Mesenchymal stem cell (in vitro differentiated cells and primary cell): ENCODE results near the gene FTO.

ENCODE experiments used
- DNase-seq: peaks from one replicate; pipeline ENCODE4 v3.0.0-alpha.2; 2013
- H2AFZ ChIP-seq: one replicate; pipeline ENCODE4 v1.6.1; 2013; ENCODE audit warnings: low read depth, mild to moderate bottlenecking, control low read depth, inconsistent platforms, low read length, moderate library complexity
- H2AK5ac ChIP-seq: 2 replicates; pipeline ENCODE4 v1.6.1; 2013; ENCODE audit warnings: low read length, moderate library complexity, mild to moderate bottlenecking, inconsistent platforms; ENCODE audit not compliant: severe bottlenecking
- H2BK120ac ChIP-seq: one replicate; pipeline ENCODE4 v1.6.1; 2013; ENCODE audit warnings: low read depth, mild to moderate bottlenecking, inconsistent platforms, low read length, moderate library complexity
- H2BK12ac ChIP-seq, 2 experiments: one replicate each; pipeline ENCODE4 v1.6.1; 2013; ENCODE audit warnings: inconsistent platforms in 2 of 2, low read length in 2 of 2, mild to moderate bottlenecking in 2 of 2, moderate library complexity in 2 of 2, control low read depth in 1 of 2
- H2BK15ac ChIP-seq: one replicate; pipeline ENCODE4 v1.6.1; 2013; ENCODE audit warnings: mild to moderate bottlenecking, low read depth, inconsistent platforms; ENCODE audit not compliant: poor library complexity, severe bottlenecking
- H2BK5ac ChIP-seq: 2 replicates; pipeline ENCODE4 v1.6.1; 2013; ENCODE audit warnings: low read depth, mild to moderate bottlenecking, low read length, control low read depth, inconsistent platforms; ENCODE audit not compliant: poor library complexity, severe bottlenecking
- H3K14ac ChIP-seq, 2 experiments: one replicate each; pipeline ENCODE4 v1.6.1; 2013; ENCODE audit warnings: inconsistent platforms in 2 of 2, low read length in 2 of 2, control low read depth in 1 of 2, mild to moderate bottlenecking in 1 of 2, moderate library complexity in 1 of 2
- H3K18ac ChIP-seq, 2 experiments: one replicate each; pipeline ENCODE4 v1.6.1; 2013; ENCODE audit warnings: inconsistent platforms in 2 of 2, low read length in 2 of 2, control low read depth in 1 of 2, low read depth in 1 of 2, mild to moderate bottlenecking in 1 of 2
- H3K23ac ChIP-seq, 2 experiments: one replicate each; pipeline ENCODE4 v1.6.1; 2013; ENCODE audit warnings: inconsistent platforms in 2 of 2, low read length in 2 of 2, mild to moderate bottlenecking in 2 of 2, moderate library complexity in 2 of 2, control low read depth in 1 of 2
- H3K27ac ChIP-seq: 2 replicates; pipeline ENCODE4 v1.5.1; 2013; ENCODE audit warnings: mild to moderate bottlenecking, moderate library complexity, low read length, control low read depth, inconsistent platforms; ENCODE audit not compliant: poor library complexity, severe bottlenecking
- H3K27me3 ChIP-seq, 2 experiments: 2 replicates each; pipeline versions ENCODE4 v1.6.1 to v1.7.0; 2013; ENCODE audit warnings: low read length in 2 of 2, mild to moderate bottlenecking in 2 of 2, moderate library complexity in 2 of 2, control low read depth in 1 of 2, inconsistent platforms in 1 of 2; ENCODE audit not compliant: control insufficient read depth in 1 of 2, insufficient read depth in 1 of 2
- H3K36me3 ChIP-seq, 2 experiments: 2 replicates each; pipeline versions ENCODE4 v1.6.1 to v1.7.0; 2013; ENCODE audit warnings: low read length in 2 of 2, control low read depth in 1 of 2, inconsistent platforms in 1 of 2, low read depth in 1 of 2, mild to moderate bottlenecking in 1 of 2; ENCODE audit not compliant: insufficient read depth in 2 of 2, control insufficient read depth in 1 of 2
- H3K4ac ChIP-seq, 2 experiments: one replicate each; pipeline ENCODE4 v1.6.1; 2013; ENCODE audit warnings: inconsistent platforms in 2 of 2, low read length in 2 of 2, mild to moderate bottlenecking in 2 of 2, moderate library complexity in 2 of 2, control low read depth in 1 of 2, low read depth in 1 of 2
- H3K4me1 ChIP-seq: 2 replicates; pipeline ENCODE4 v1.6.1; 2013; ENCODE audit warnings: low read depth, low read length, control low read depth; ENCODE audit not compliant: control insufficient read depth, insufficient read depth
- H3K4me2 ChIP-seq: 2 replicates; pipeline ENCODE4 v1.6.1; 2013; ENCODE audit warnings: low read length, mild to moderate bottlenecking, inconsistent platforms; ENCODE audit not compliant: poor library complexity, severe bottlenecking
- H3K4me3 ChIP-seq, 2 experiments: 2 replicates each; pipeline versions ENCODE4 v1.5.1 to v1.7.0; 2013; ENCODE audit warnings: low read length in 2 of 2, mild to moderate bottlenecking in 2 of 2, control low read depth in 1 of 2, low read depth in 1 of 2; ENCODE audit not compliant: insufficient read depth in 1 of 2
- H3K79me1 ChIP-seq: replicated peaks from 2 replicates; pipeline ENCODE4 v1.6.1; 2013; ENCODE audit warnings: mild to moderate bottlenecking, control low read depth, low read length, inconsistent platforms; ENCODE audit not compliant: poor library complexity, severe bottlenecking
- H3K9ac ChIP-seq: 2 replicates; pipeline ENCODE4 v1.7.0; 2013; ENCODE audit warnings: mild to moderate bottlenecking, low read length, moderate library complexity
- H3K9me3 ChIP-seq: 2 replicates; pipeline ENCODE4 v1.7.0; 2013; ENCODE audit warnings: mild to moderate bottlenecking, low read length; ENCODE audit not compliant: control insufficient read depth
- H4K8ac ChIP-seq: one replicate; pipeline ENCODE4 v1.6.1; 2013; ENCODE audit warnings: inconsistent platforms, mild to moderate bottlenecking, low read length, moderate library complexity
- H4K91ac ChIP-seq: one replicate; pipeline ENCODE4 v1.6.1; 2013; ENCODE audit warnings: mild to moderate bottlenecking, low read length, inconsistent platforms
- WGBS: methylation state at CpG from one replicate; pipeline ENCODE4 v1.1.7; 2013; ENCODE audit warnings: mixed read lengths; 5-methylcytosine and 5-hydroxymethylcytosine counted together

Gene FTO

GRCh38 chr16:54086791-54087190 is 382.8 kb downstream of the FTO start:
- no peak overlapping the region for H2BK5ac ChIP-seq
- no peaks in the 10 kb centered on the region for H3K36me3 ChIP-seq
- no peak overlapping the region for H4K91ac ChIP-seq
- H2AK5ac ChIP-seq: no peak overlapping the region
- no peaks in the 10 kb centered on the region for H3K27me3 ChIP-seq
- H3K4me3 ChIP-seq: no peak overlapping the region
- no peak overlapping the region for H2AFZ ChIP-seq
- H3K14ac ChIP-seq: no peak overlapping the region
- H3K4ac ChIP-seq: no peak overlapping the region
- no peak overlapping the region for H3K27ac ChIP-seq
- H3K9ac ChIP-seq: no peak overlapping the region
- no peaks in the 10 kb centered on the region for H3K4me1 ChIP-seq
- no peak overlapping the region for H4K8ac ChIP-seq
- no peak overlapping the region for H3K18ac ChIP-seq
- no peak overlapping the region for H2BK120ac ChIP-seq
- no peak overlapping the region for H2BK15ac ChIP-seq
- no peak overlapping the region for H2BK12ac ChIP-seq
- peaks cover 2% of the 10 kb centered on the region for H3K79me1 ChIP-seq
- WGBS: 93% methylated on average over 4 of the region's 4 CpGs
- no peak overlapping the region for H3K23ac ChIP-seq
- H3K9me3 ChIP-seq: no peaks in the 10 kb centered on the region
- no peak for DNase-seq
- no peak overlapping the region for H3K4me2 ChIP-seq

- H2AFZ ChIP-seq: no peak overlapping the region
- H3K4me1 ChIP-seq: peaks cover 5% of the 10 kb centered on the region
- 99% methylated on average over 6 of the region's 6 CpGs for WGBS
- H2BK5ac ChIP-seq: no peak overlapping the region
- H4K8ac ChIP-seq: no peak overlapping the region
- no peaks in the 10 kb centered on the region for H3K27me3 ChIP-seq
- no peak overlapping the region for H3K18ac ChIP-seq
- H3K14ac ChIP-seq: no peak overlapping the region
- DNase-seq: no peak
- H3K36me3 ChIP-seq: peaks cover 0 to 6% of the 10 kb centered on the region in 2 experiments
- H2AK5ac ChIP-seq: no peak overlapping the region
- no peak overlapping the region for H4K91ac ChIP-seq
- H3K27ac ChIP-seq: no peak overlapping the region
- H3K9ac ChIP-seq: no peak overlapping the region
- H2BK12ac ChIP-seq: no peak overlapping the region
- peaks cover 2% of the 10 kb centered on the region for H3K79me1 ChIP-seq
- no peaks in the 10 kb centered on the region for H3K9me3 ChIP-seq
- H2BK120ac ChIP-seq: no peak overlapping the region
- no peak overlapping the region for H3K4me2 ChIP-seq
- H3K4me3 ChIP-seq: no peak overlapping the region
- no peak overlapping the region for H3K4ac ChIP-seq
- no peak overlapping the region for H2BK15ac ChIP-seq
- H3K23ac ChIP-seq: no peak overlapping the region
Measured at GRCh38 chr16:54090602-54091001, 386.6 kb downstream of the FTO start.

- H3K27me3 ChIP-seq: no peaks in the 10 kb centered on the region
- no peak overlapping the region for H2BK12ac ChIP-seq
- peaks cover 5% of the 10 kb centered on the region for H3K9me3 ChIP-seq
- H4K8ac ChIP-seq: no peak overlapping the region
- no peak overlapping the region for H2AK5ac ChIP-seq
- H3K4me1 ChIP-seq: peaks cover 5% of the 10 kb centered on the region
- H4K91ac ChIP-seq: no peak overlapping the region
- no peak overlapping the region for H3K4me2 ChIP-seq
- H3K4ac ChIP-seq: no peak overlapping the region
- peaks cover 0 to 10% of the 10 kb centered on the region in 2 experiments for H3K36me3 ChIP-seq
- H3K27ac ChIP-seq: no peak overlapping the region
- no peak overlapping the region for H3K14ac ChIP-seq
- no peak overlapping the region for H3K23ac ChIP-seq
- H3K18ac ChIP-seq: no peak overlapping the region
- H2BK15ac ChIP-seq: no peak overlapping the region
- no peak overlapping the region for H3K9ac ChIP-seq
- H3K4me3 ChIP-seq: no peak overlapping the region
- DNase-seq: no peak
- H2AFZ ChIP-seq: no peak overlapping the region
- peaks cover 2% of the 10 kb centered on the region for H3K79me1 ChIP-seq
- no peak overlapping the region for H2BK120ac ChIP-seq
- 93% methylated on average over 13 of the region's 13 CpGs for WGBS
- no peak overlapping the region for H2BK5ac ChIP-seq
Measured at GRCh38 chr16:54093281-54093680, 389.3 kb downstream of the FTO start.

- no peaks in the 10 kb centered on the region for H3K27me3 ChIP-seq
- 98% methylated on average over 5 of the region's 10 CpGs for WGBS
- no peak overlapping the region for H3K23ac ChIP-seq
- H3K27ac ChIP-seq: no peak overlapping the region
- no peak overlapping the region for H2AFZ ChIP-seq
- H3K4me3 ChIP-seq: no peak overlapping the region
- H4K91ac ChIP-seq: no peak overlapping the region
- H3K14ac ChIP-seq: no peak overlapping the region
- H4K8ac ChIP-seq: no peak overlapping the region
- H3K9ac ChIP-seq: no peak overlapping the region
- H2BK120ac ChIP-seq: no peak overlapping the region
- H3K4me1 ChIP-seq: peaks cover 5% of the 10 kb centered on the region
- no peak overlapping the region for H3K4ac ChIP-seq
- no peak overlapping the region for H3K4me2 ChIP-seq
- no peak overlapping the region for H2AK5ac ChIP-seq
- H3K18ac ChIP-seq: no peak overlapping the region
- DNase-seq: no peak
- no peak overlapping the region for H2BK15ac ChIP-seq
- H2BK5ac ChIP-seq: no peak overlapping the region
- peaks cover 0 to 10% of the 10 kb centered on the region in 2 experiments for H3K36me3 ChIP-seq
- no peak overlapping the region for H2BK12ac ChIP-seq
- peaks cover 2% of the 10 kb centered on the region for H3K79me1 ChIP-seq
- peaks cover 5% of the 10 kb centered on the region for H3K9me3 ChIP-seq
Measured at GRCh38 chr16:54094641-54095040, 390.7 kb downstream of the FTO start.
